ENCODE measurements around the gene BRMS1L. TPM values are rescaled to one million over a fixed set of nuclear protein-coding genes. Genes with fewer than 3 reads are reported as not detected.
A peak's percentile ranks its signal among the peaks of the same experiment; 100 is the strongest.

BRMS1L gene
- total and polyA plus RNA-seq, 2 of the 4 experiments (the other 2 are of a cell fraction), result 1.8 to 6.2 TPM

DNA sequence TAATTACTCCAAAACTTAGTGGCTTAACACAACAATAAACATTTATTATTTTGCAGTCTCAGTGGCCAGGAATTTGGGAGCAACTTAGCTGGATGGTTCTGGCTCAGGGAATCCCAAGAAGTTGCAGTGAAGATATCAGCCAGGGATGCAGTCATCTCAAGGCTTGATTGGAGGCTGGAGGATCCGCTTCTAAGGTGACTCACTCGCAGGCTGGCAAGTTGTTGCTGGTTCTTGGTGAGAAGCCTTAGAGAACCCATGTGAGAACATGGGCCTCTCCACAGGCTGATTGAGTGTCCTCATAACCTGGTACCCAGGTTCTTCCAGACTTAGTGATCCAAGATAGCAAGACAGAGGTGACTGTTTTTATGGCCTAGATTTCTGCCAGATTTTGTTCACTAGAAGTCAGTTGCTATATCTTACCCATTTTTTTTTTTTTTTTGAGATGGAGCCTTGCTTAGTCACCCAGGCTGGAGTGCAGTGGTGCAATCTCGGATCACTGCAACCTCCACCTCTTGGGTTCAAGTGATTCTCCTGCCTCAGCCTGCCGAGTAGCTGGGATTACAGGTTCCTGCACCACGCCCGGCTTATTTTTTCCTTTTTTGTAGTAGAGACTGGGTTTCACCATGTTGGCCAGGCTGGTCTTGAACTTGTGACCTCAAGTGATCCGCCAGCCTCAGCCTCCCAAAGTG lies 32.5 kb downstream of the BRMS1L start:
- no peaks in the 10 kb centered on the region for H4K20me1 ChIP-seq (ENCODE audit: insufficient read depth, low read length)
- no peaks in the 10 kb centered on the region for H3K9me3 ChIP-seq (ENCODE audit: control insufficient read depth, insufficient read depth, low read length)
- in situ Hi-C loops (cut with MboI; ENCODE audit: low sequenced_read_pairs) (no loop called here), dilution Hi-C loops (cut with HindIII; ENCODE audit: low sequenced_read_pairs, unreplicated experiment) (no loop called here), intact Hi-C loops (cut with micrococcal nuclease) (no loop called here)
- no peak overlapping the region for H3K14ac ChIP-seq (replicated peaks; ENCODE audit: low read depth, low read length)
- no peak overlapping the region for H3K18ac ChIP-seq (ENCODE audit: low read depth, low read length)
- no TSS peak for BruUV-seq (replicated peaks)
- no peak overlapping the region for H3K9ac ChIP-seq (ENCODE audit: low read depth, low read length)
- no peaks in the 10 kb centered on the region for H3K79me1 ChIP-seq (ENCODE audit: low read depth in 1 of 2, low read length in 2 of 2)
- H3K23ac ChIP-seq (ENCODE audit: low read depth, low read length), result no peak overlapping the region
- peaks cover 2% of the 10 kb centered on the region; the same call in 1 of the 2 replicates for H3K4me1 ChIP-seq (ENCODE audit: control insufficient read depth, insufficient read depth, low read length)
- H2BK120ac ChIP-seq (ENCODE audit: low read depth, low read length), result no peak overlapping the region
- H3K27me3 ChIP-seq (ENCODE audit: control insufficient read depth, insufficient read depth, low read length), result no peaks in the 10 kb centered on the region
- ChIA-PET CTCF (no interaction called here), POLR2A (ENCODE audit: unreplicated experiment) (no interaction called here)
- H4K5ac ChIP-seq (ENCODE audit: low read depth, low read length), result no peak overlapping the region
- no peak overlapping the region for H2BK20ac ChIP-seq (ENCODE audit: low read depth, low read length)
- H2BK5ac ChIP-seq (ENCODE audit: low read depth, low read length, poor library complexity, severe bottlenecking), result no peak overlapping the region
- no peak overlapping the region for H3K27ac ChIP-seq (ENCODE audit: insufficient read depth, low read length)
- H3K56ac ChIP-seq (ENCODE audit: extremely low read depth, insufficient read depth, low read length), result no peak overlapping the region
- H3K9me1 ChIP-seq (ENCODE audit: insufficient read depth, low read length), result no peaks in the 10 kb centered on the region
- ATAC-seq (ENCODE audit: low read depth), result peak; percentile 64
- H4K91ac ChIP-seq (ENCODE audit: insufficient read depth, low read depth, low read length), result no peak overlapping the region
- H2AFZ ChIP-seq (replicated peaks; ENCODE audit: low read length, poor library complexity), result no peak overlapping the region
- H2AK9ac ChIP-seq (replicated peaks; ENCODE audit: low read depth, low read length, poor library complexity), result no peak overlapping the region
- no peak overlapping the region for H3K4me3 ChIP-seq (ENCODE audit: insufficient read depth, low read depth, low read length)
- no peak overlapping the region for H2BK15ac ChIP-seq (ENCODE audit: low read depth, low read length)
- H3K36me3 ChIP-seq (ENCODE audit: control insufficient read depth, insufficient read depth, low read length), result 0 out of 2 replicates have a peak, but pooled peaks cover 5% of the 10 kb centered on the region
- H3K4me2 ChIP-seq (ENCODE audit: low read depth, low read length), result no peak overlapping the region
- H4K8ac ChIP-seq (ENCODE audit: low read depth in 2 of 2, low read length in 2 of 2), result no peak overlapping the region
- no peak overlapping the region for H2AK5ac ChIP-seq (ENCODE audit: low read depth, low read length)
- H3K4ac ChIP-seq (ENCODE audit: low read depth, low read length), result no peak overlapping the region
- TF ChIP-seq, protein P1, sequence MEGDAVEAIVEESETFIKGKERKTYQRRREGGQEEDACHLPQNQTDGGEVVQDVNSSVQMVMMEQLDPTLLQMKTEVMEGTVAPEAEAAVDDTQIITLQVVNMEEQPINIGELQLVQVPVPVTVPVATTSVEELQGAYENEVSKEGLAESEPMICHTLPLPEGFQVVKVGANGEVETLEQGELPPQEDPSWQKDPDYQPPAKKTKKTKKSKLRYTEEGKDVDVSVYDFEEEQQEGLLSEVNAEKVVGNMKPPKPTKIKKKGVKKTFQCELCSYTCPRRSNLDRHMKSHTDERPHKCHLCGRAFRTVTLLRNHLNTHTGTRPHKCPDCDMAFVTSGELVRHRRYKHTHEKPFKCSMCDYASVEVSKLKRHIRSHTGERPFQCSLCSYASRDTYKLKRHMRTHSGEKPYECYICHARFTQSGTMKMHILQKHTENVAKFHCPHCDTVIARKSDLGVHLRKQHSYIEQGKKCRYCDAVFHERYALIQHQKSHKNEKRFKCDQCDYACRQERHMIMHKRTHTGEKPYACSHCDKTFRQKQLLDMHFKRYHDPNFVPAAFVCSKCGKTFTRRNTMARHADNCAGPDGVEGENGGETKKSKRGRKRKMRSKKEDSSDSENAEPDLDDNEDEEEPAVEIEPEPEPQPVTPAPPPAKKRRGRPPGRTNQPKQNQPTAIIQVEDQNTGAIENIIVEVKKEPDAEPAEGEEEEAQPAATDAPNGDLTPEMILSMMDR (conservative IDR thresholded peaks at IDR 0.05; ENCODE audit: low read depth, low read length), result no peak
- no peak for TF ChIP-seq ELK1 (IDR thresholded peaks at IDR 0.05; ENCODE audit: borderline replicate concordance, low read depth, low read length)
- no peak for TF ChIP-seq FOS (IDR thresholded peaks at IDR 0.05; ENCODE audit: low read depth, low read length)
- TF ChIP-seq RAD21 (IDR thresholded peaks at IDR 0.05; ENCODE audit: low read length), result no peak
- no peak for TF ChIP-seq RCOR1 (IDR thresholded peaks at IDR 0.05; ENCODE audit: insufficient replicate concordance, low read length)
- TF ChIP-seq CEBPB (IDR thresholded peaks at IDR 0.05; ENCODE audit: low read depth, low read length), result no peak
- TF ChIP-seq POLR2A (IDR thresholded peaks at IDR 0.05; ENCODE audit: low read depth, low read length), result no peak
- no peak for TF ChIP-seq SMC3 (IDR thresholded peaks at IDR 0.05; ENCODE audit: low read depth, low read length)
- no peak for TF ChIP-seq NFE2L2 (IDR thresholded peaks at IDR 0.05; ENCODE audit: low read depth, low read length)
- TF ChIP-seq MAFK (IDR thresholded peaks at IDR 0.05; ENCODE audit: low read depth, low read length), result no peak
- no peak for TF ChIP-seq MXI1 (IDR thresholded peaks at IDR 0.05; ENCODE audit: borderline replicate concordance, low read depth, low read length)
- TF ChIP-seq RFX5 (IDR thresholded peaks at IDR 0.05; ENCODE audit: low read depth, low read length), result no peak
- TF ChIP-seq, protein P2, sequence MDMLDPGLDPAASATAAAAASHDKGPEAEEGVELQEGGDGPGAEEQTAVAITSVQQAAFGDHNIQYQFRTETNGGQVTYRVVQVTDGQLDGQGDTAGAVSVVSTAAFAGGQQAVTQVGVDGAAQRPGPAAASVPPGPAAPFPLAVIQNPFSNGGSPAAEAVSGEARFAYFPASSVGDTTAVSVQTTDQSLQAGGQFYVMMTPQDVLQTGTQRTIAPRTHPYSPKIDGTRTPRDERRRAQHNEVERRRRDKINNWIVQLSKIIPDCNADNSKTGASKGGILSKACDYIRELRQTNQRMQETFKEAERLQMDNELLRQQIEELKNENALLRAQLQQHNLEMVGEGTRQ (IDR thresholded peaks at IDR 0.05; ENCODE audit: low read depth, low read length), result no peak
- no peak for TF ChIP-seq CHD1 (IDR thresholded peaks at IDR 0.05; ENCODE audit: low read depth, low read length)
- no peak for TF ChIP-seq MAZ (IDR thresholded peaks at IDR 0.05; ENCODE audit: borderline replicate concordance, low read depth, low read length)
- TF ChIP-seq BHLHE40 (IDR thresholded peaks at IDR 0.05; ENCODE audit: low read depth, low read length), result no peak
- DNase-seq, result peak; percentile 70
- WGBS, 2 experiments (ENCODE audit: extremely low coverage in 2 of 2, insufficient read length in 1 of 2), result no CpG with 5 or more reads among the region's 7 CpGs

Measured in IMR-90 (cell line).